ENCODE results near the gene GFY. TPM values are rescaled to one million over a fixed set of nuclear protein-coding genes. Genes with fewer than 3 reads are reported as not detected.

Gene GFY
- total and polyA plus RNA-seq, 2 experiments from 2014 or later: not detected

- no peak overlapping the region for H3K4me3 ChIP-seq
- WGBS, 2 experiments (ENCODE audit: low coverage in 1 of 2, low lambda C conversion rate in 2 of 2, missing lambda C conversion rate in 2 of 2): 32 to 34% methylated on average over 10 to 12 of the region's 12 CpGs
- in situ Hi-C loops (cut with MboI): no loop called here
- no peak overlapping the region for H3K4me2 ChIP-seq (ENCODE audit: unreplicated experiment)
- no peak overlapping the region for H3K27ac ChIP-seq
- no peaks in the 10 kb centered on the region for H3K36me3 ChIP-seq (ENCODE audit: low read depth)
- H2AFZ ChIP-seq: no peak overlapping the region
- no peaks in the 10 kb centered on the region for H4K20me1 ChIP-seq (ENCODE audit: insufficient read depth)
- peaks cover 95% of the 10 kb centered on the region for H3K27me3 ChIP-seq (replicated peaks; ENCODE audit: insufficient read depth)
- DNase-seq: no peak
- H3K9ac ChIP-seq: no peak overlapping the region
- no peaks in the 10 kb centered on the region for H3K79me2 ChIP-seq (ENCODE audit: insufficient read depth)
- no peaks in the 10 kb centered on the region for H3K9me3 ChIP-seq (ENCODE audit: low read depth)
- no peaks in the 10 kb centered on the region for H3K4me1 ChIP-seq (ENCODE audit: insufficient read depth)
- H3K9me2 ChIP-seq (ENCODE audit: insufficient read depth): no peaks in the 10 kb centered on the region
- no peak for TF ChIP-seq EZH2 (IDR thresholded peaks at IDR 0.05; ENCODE audit: insufficient read depth, poor library complexity, severe bottlenecking)
- TF ChIP-seq EZH2phosphoT487 (IDR thresholded peaks at IDR 0.05; ENCODE audit: insufficient read depth, low read depth): no peak
- no peaks in the 10 kb centered on the region for H3F3A ChIP-seq (ENCODE audit: insufficient read depth)
Measured at GRCh38 chr19:49427339-49427738, 2.2 kb downstream of the GFY start.

- Histone ChIP-seq H3K36me3 (ENCODE audit: low read depth) (no peaks in the 10 kb centered on the region), H3K4me3 (no peak overlapping the region), H2AFZ (no peak overlapping the region; the same call in 1 of the 2 replicates), H3K9me3 (ENCODE audit: low read depth) (no peaks in the 10 kb centered on the region), H3K27me3 (replicated peaks; ENCODE audit: insufficient read depth) (peaks cover 95% of the 10 kb centered on the region), H3K4me2 (ENCODE audit: unreplicated experiment) (no peak overlapping the region), H4K20me1 (ENCODE audit: insufficient read depth) (no peaks in the 10 kb centered on the region), H3K9me2 (ENCODE audit: insufficient read depth) (no peaks in the 10 kb centered on the region), H3F3A (ENCODE audit: insufficient read depth) (no peaks in the 10 kb centered on the region), H3K27ac (no peak overlapping the region), H3K9ac (no peak overlapping the region), H3K79me2 (ENCODE audit: insufficient read depth) (no peaks in the 10 kb centered on the region), H3K4me1 (ENCODE audit: insufficient read depth) (no peaks in the 10 kb centered on the region)
- in situ Hi-C loops (cut with MboI): no loop called here
- peak; percentile 43 for DNase-seq
- 2 to 4% methylated on average over 27 to 38 of the region's 45 CpGs for WGBS, 2 experiments (ENCODE audit: low coverage in 1 of 2, low lambda C conversion rate in 2 of 2, missing lambda C conversion rate in 2 of 2)
- TF ChIP-seq EZH2phosphoT487 (IDR thresholded peaks at IDR 0.05; ENCODE audit: insufficient read depth, low read depth): no peak
- peak; percentile 95 for TF ChIP-seq EZH2 (IDR thresholded peaks at IDR 0.05; ENCODE audit: insufficient read depth, poor library complexity, severe bottlenecking)
Measured at GRCh38 chr19:49427855-49428546, 2.8 kb downstream of the GFY start.

GRCh38 chr19:49428547-49429451 is 3.6 kb downstream of the GFY start:
- H3K27ac ChIP-seq: no peak overlapping the region
- no peaks in the 10 kb centered on the region for H3F3A ChIP-seq (ENCODE audit: insufficient read depth)
- H3K9ac ChIP-seq: no peak overlapping the region
- in situ Hi-C loops (cut with MboI): no loop called here
- DNase-seq: no peak
- TF ChIP-seq EZH2phosphoT487 (IDR thresholded peaks at IDR 0.05; ENCODE audit: insufficient read depth, low read depth) (no peak), EZH2 (IDR thresholded peaks at IDR 0.05; ENCODE audit: insufficient read depth, poor library complexity, severe bottlenecking) (peak; percentile 83)
- H4K20me1 ChIP-seq (ENCODE audit: insufficient read depth): no peaks in the 10 kb centered on the region
- H3K9me3 ChIP-seq (ENCODE audit: low read depth): no peaks in the 10 kb centered on the region
- no peaks in the 10 kb centered on the region for H3K36me3 ChIP-seq (ENCODE audit: low read depth)
- H3K27me3 ChIP-seq (replicated peaks; ENCODE audit: insufficient read depth): peaks cover 96% of the 10 kb centered on the region
- WGBS, 2 experiments (ENCODE audit: low coverage in 1 of 2, low lambda C conversion rate in 2 of 2, missing lambda C conversion rate in 2 of 2): 8 to 12% methylated on average over 19 to 29 of the region's 29 CpGs
- no peaks in the 10 kb centered on the region for H3K4me1 ChIP-seq (ENCODE audit: insufficient read depth)
- H3K79me2 ChIP-seq (ENCODE audit: insufficient read depth): no peaks in the 10 kb centered on the region
- H3K9me2 ChIP-seq (ENCODE audit: insufficient read depth): no peaks in the 10 kb centered on the region
- no peak overlapping the region for H3K4me3 ChIP-seq
- H2AFZ ChIP-seq: no peak overlapping the region
- no peak overlapping the region for H3K4me2 ChIP-seq (ENCODE audit: unreplicated experiment)

DNA sequence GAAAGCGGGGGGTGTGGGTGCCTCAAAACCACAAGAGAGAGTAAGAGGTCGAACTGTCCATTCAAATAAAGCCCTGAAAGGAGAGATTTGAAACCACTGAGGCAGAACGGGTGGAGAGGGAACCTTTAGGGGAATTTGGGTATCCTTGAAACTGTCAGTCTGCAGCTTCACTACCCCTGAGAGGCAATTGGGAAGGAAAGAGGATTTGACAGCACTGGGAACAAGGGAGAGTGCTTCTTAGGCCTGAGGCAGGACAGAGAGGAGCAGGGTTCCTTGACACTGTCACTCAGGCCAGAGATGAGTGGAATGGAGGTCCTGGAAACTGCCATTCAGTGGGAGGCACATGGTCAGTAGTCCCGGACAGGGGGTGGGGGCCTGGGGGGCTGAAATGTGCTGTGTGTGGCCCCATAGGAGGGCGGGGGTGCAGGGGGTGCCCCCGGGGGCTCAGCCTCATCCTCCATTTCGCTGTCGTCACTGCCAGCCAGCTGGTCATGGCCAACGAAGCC is 5.0 kb downstream of the GFY start:
- H3K27ac ChIP-seq: no peak overlapping the region
- 76 to 79% methylated on average over 5 to 9 of the region's 9 CpGs for WGBS, 2 experiments (ENCODE audit: low coverage in 1 of 2, low lambda C conversion rate in 2 of 2, missing lambda C conversion rate in 2 of 2)
- H3K36me3 ChIP-seq (ENCODE audit: low read depth): no peaks in the 10 kb centered on the region
- no peak overlapping the region for H3K4me3 ChIP-seq
- no peaks in the 10 kb centered on the region for H3K79me2 ChIP-seq (ENCODE audit: insufficient read depth)
- H3F3A ChIP-seq (ENCODE audit: insufficient read depth): no peaks in the 10 kb centered on the region
- H2AFZ ChIP-seq: no peak overlapping the region
- no peaks in the 10 kb centered on the region for H3K9me3 ChIP-seq (ENCODE audit: low read depth)
- DNase-seq: no peak
- no peaks in the 10 kb centered on the region for H3K4me1 ChIP-seq (ENCODE audit: insufficient read depth)
- H3K9ac ChIP-seq: no peak overlapping the region
- TF ChIP-seq EZH2 (IDR thresholded peaks at IDR 0.05; ENCODE audit: insufficient read depth, poor library complexity, severe bottlenecking) (no peak), EZH2phosphoT487 (IDR thresholded peaks at IDR 0.05; ENCODE audit: insufficient read depth, low read depth) (no peak)
- no peaks in the 10 kb centered on the region for H4K20me1 ChIP-seq (ENCODE audit: insufficient read depth)
- H3K4me2 ChIP-seq (ENCODE audit: unreplicated experiment): no peak overlapping the region
- in situ Hi-C loops (cut with MboI): no loop called here
- peaks cover 95% of the 10 kb centered on the region for H3K27me3 ChIP-seq (replicated peaks; ENCODE audit: insufficient read depth)
- no peaks in the 10 kb centered on the region for H3K9me2 ChIP-seq (ENCODE audit: insufficient read depth)
